SK-N-SH (cell line): ENCODE measurements around the gene ELL3. TPM values are rescaled to one million over a fixed set of nuclear protein-coding genes. Genes with fewer than 3 reads are reported as not detected.

Experiments
- CTCF ChIA-PET: fragments of 300-600, 350-600 bp; formaldehyde crosslinking; extraction: SDS; loops from one replicate; lab custom pipeline; 2021; lab: Yijun Ruan, JAX
- POLR2A ChIA-PET: fragments of 350-600 bp; sonication (Branson Sonifier 250); formaldehyde crosslinking; extraction: SDS; loops from one replicate; lab custom pipeline; 2020; ENCODE audit warnings: antibody characterized with exemption, inconsistent platforms; lab: Yijun Ruan, JAX
- DNase-seq: peaks from one replicate; pipeline ENCODE4 v3.0.0; 2012
- H2AFZ ChIP-seq: fragments of 200-600 bp; sonication (generic); 2 replicates; pipeline ENCODE4 v1.8.1; 2016; ENCODE audit warnings: antibody characterized with exemption, mild to moderate bottlenecking, low read depth
- H3F3A ChIP-seq: fragments of 200-600 bp; sonication (generic); replicated peaks from 2 replicates; pipeline ENCODE3; 2016; ENCODE audit warnings: antibody characterized with exemption, mild to moderate bottlenecking; ENCODE audit not compliant: insufficient read depth
- H3K27ac ChIP-seq, 2 experiments: fragments of 200-500 bp in 1 of 2; fragments of 200-600 bp in 1 of 2; sonication (Bioruptor generic) in 1 of 2; sonication (generic), shearing (Covaris generic) in 1 of 2; 2 replicates each; pipeline versions ENCODE4 v1.5.1 to v1.6.1; 2014 to 2016; ENCODE audit warnings: low read depth in 2 of 2, inconsistent platforms in 1 of 2, low read length in 1 of 2, mild to moderate bottlenecking in 1 of 2, mixed read lengths in 1 of 2
- H3K27me3 ChIP-seq: fragments of 200-600 bp; sonication (generic), shearing (Covaris generic); 2 replicates; pipeline ENCODE4 v1.6.1; 2016; ENCODE audit warnings: mixed run types; ENCODE audit not compliant: insufficient read depth
- H3K36me3 ChIP-seq, 2 experiments: fragments of 200-500 bp in 1 of 2; fragments of 200-600 bp in 1 of 2; sonication (Bioruptor generic) in 1 of 2; sonication (generic) in 1 of 2; replicated peaks in 1 of 2; 2 replicates each; pipeline versions ENCODE3 to v1.5.1; 2014 to 2016; ENCODE audit warnings: low read length in 1 of 2, mild to moderate bottlenecking in 1 of 2; ENCODE audit not compliant: insufficient read depth in 2 of 2, control insufficient read depth in 1 of 2
- H3K4me1 ChIP-seq, 2 experiments: fragments of 200-500 bp in 1 of 2; fragments of 200-600 bp in 1 of 2; sonication (Bioruptor generic) in 1 of 2; sonication (generic), shearing (Covaris generic) in 1 of 2; 2 replicates each; pipeline versions ENCODE4 v1.5.1 to v1.6.1; 2014 to 2016; ENCODE audit warnings: low read depth in 1 of 2, low read length in 1 of 2, mixed run types in 1 of 2; ENCODE audit not compliant: insufficient read depth in 2 of 2, control insufficient read depth in 1 of 2
- H3K4me2 ChIP-seq: fragments of 200-600 bp; sonication (generic), shearing (Covaris generic); 2 replicates; pipeline ENCODE4 v1.6.1; 2017; ENCODE audit warnings: mixed run types
- H3K4me3 ChIP-seq, 2 experiments: fragments of 200-500 bp in 1 of 2; fragments of 200-600 bp in 1 of 2; sonication (Bioruptor generic) in 1 of 2; sonication (generic), shearing (Covaris generic) in 1 of 2; 2 replicates each; pipeline versions ENCODE4 v1.5.1 to v1.8.1; 2014 to 2016; ENCODE audit warnings: low read depth in 2 of 2, inconsistent platforms in 1 of 2, low read length in 1 of 2, mild to moderate bottlenecking in 1 of 2, mixed read lengths in 1 of 2, moderate library complexity in 1 of 2
- H3K79me2 ChIP-seq: fragments of 200-600 bp; sonication (generic); 2 replicates; pipeline ENCODE4 v1.8.1; 2017; ENCODE audit warnings: mild to moderate bottlenecking; ENCODE audit not compliant: insufficient read depth
- H3K9ac ChIP-seq: fragments of 200-600 bp; sonication (generic); 2 replicates; pipeline ENCODE4 v1.6.1; 2017; ENCODE audit warnings: mixed run types
- H3K9me2 ChIP-seq: fragments of 200-600 bp; sonication (generic); 2 replicates; pipeline ENCODE4 v1.6.1; 2017; ENCODE audit warnings: mixed run types
- H3K9me3 ChIP-seq: fragments of 200-600 bp; sonication (generic); 2 replicates; pipeline ENCODE4 v1.6.1; 2017; ENCODE audit warnings: mixed run types, mild to moderate bottlenecking, moderate library complexity
- H4K20me1 ChIP-seq: fragments of 200-600 bp; sonication (generic); 2 replicates; pipeline ENCODE4 v1.6.1; 2017; ENCODE audit warnings: mild to moderate bottlenecking, mixed run types; ENCODE audit not compliant: insufficient read depth
- ELF1 ChIP-seq: IDR thresholded peaks from 2 replicates; pipeline ENCODE4 v1.4.0; 2012
- EP300 ChIP-seq, 2 experiments: IDR thresholded peaks; 2 replicates each; pipeline versions ENCODE4 v1.4.0 to v1.6.1; 2012; ENCODE audit warnings: borderline replicate concordance in 1 of 2, low read depth in 1 of 2, low read length in 1 of 2
- FOSL2 ChIP-seq: IDR thresholded peaks from 2 replicates; pipeline ENCODE4 v1.4.0; 2012; ENCODE audit warnings: low read depth, mild to moderate bottlenecking, moderate library complexity, borderline replicate concordance
- FOXJ3 ChIP-seq: sonication (generic); formaldehyde crosslinking; IDR thresholded peaks from 2 replicates; pipeline ENCODE4 v1.5.1; 2020; ENCODE audit warnings: mild to moderate bottlenecking, missing genetic modification reagents
- GABPA ChIP-seq: IDR thresholded peaks from 2 replicates; pipeline ENCODE4 v1.4.0; 2012; ENCODE audit warnings: low read depth, mild to moderate bottlenecking
- GATA2 ChIP-seq: sonication (generic); formaldehyde crosslinking; IDR thresholded peaks from 2 replicates; pipeline ENCODE4 v1.5.0; 2020; ENCODE audit warnings: mild to moderate bottlenecking, missing genetic modification reagents
- MXI1 ChIP-seq: IDR thresholded peaks from 2 replicates; pipeline ENCODE4 v1.6.1; 2012; ENCODE audit warnings: mild to moderate bottlenecking, low read depth, low read length, improper control_type of control experiment
- NFIC ChIP-seq: IDR thresholded peaks from 2 replicates; pipeline ENCODE4 v1.4.0; 2012; ENCODE audit warnings: borderline replicate concordance
- NRF1 ChIP-seq: IDR thresholded peaks from 2 replicates; pipeline ENCODE4 v1.6.1; 2012; ENCODE audit warnings: low read depth, mild to moderate bottlenecking, low read length
- POLR2AphosphoS5 ChIP-seq: IDR thresholded peaks from 2 replicates; pipeline ENCODE4 v1.6.1; 2012; ENCODE audit warnings: low read depth, low read length
- RAD21 ChIP-seq: IDR thresholded peaks from 2 replicates; pipeline ENCODE4 v1.6.1; 2012; ENCODE audit warnings: mild to moderate bottlenecking, low read length
- RCOR1 ChIP-seq: fragments of 150-350 bp; IDR thresholded peaks from 2 replicates; pipeline ENCODE4 v1.6.1; 2017; ENCODE audit warnings: antibody characterized with exemption, low read length
- RFX5 ChIP-seq: IDR thresholded peaks from 2 replicates; pipeline ENCODE4 v1.6.1; 2012; ENCODE audit warnings: mild to moderate bottlenecking, improper control_type of control experiment, low read length
- RXRA ChIP-seq: IDR thresholded peaks from 2 replicates; pipeline ENCODE4 v1.4.0; 2012; ENCODE audit warnings: low read depth, mild to moderate bottlenecking, borderline replicate concordance
- SMC3 ChIP-seq: IDR thresholded peaks from 2 replicates; pipeline ENCODE4 v1.6.1; 2012; ENCODE audit warnings: low read depth, low read length, improper control_type of control experiment
- TAF1 ChIP-seq: IDR thresholded peaks from 2 replicates; pipeline ENCODE4 v1.6.1; 2012; ENCODE audit warnings: low read depth, mild to moderate bottlenecking, low read length, moderate library complexity, borderline replicate concordance
- TCF12 ChIP-seq: IDR thresholded peaks from 2 replicates; pipeline ENCODE4 v1.4.0; 2012
- TEAD4 ChIP-seq: IDR thresholded peaks from 2 replicates; pipeline ENCODE4 v1.4.0; 2012; ENCODE audit warnings: mild to moderate bottlenecking, borderline replicate concordance; ENCODE audit not compliant: insufficient read depth
- YY1 ChIP-seq: IDR thresholded peaks from 2 replicates; pipeline ENCODE4 v1.4.0; 2012; ENCODE audit warnings: low read depth, mild to moderate bottlenecking
- WGBS: methylation state at CpG from one replicate; pipeline ENCODE4 v1.1.6; 2017; ENCODE audit warnings: low lambda C conversion rate; 5-methylcytosine and 5-hydroxymethylcytosine counted together
- polyA plus RNA-seq, 3 experiments: library from polyadenylated mRNA; depleted of rRNA; stranded (reverse); fragments of >200 nt; gene quantifications; 2 replicates each; pipeline ENCODE4 v1.2.3, GENCODE V29; 2012
- TF ChIP-seq, protein P1 (sequence below): fragments of 150-350 bp; IDR thresholded peaks from 2 replicates; pipeline ENCODE4 v1.6.1; 2016; ENCODE audit warnings: mild to moderate bottlenecking, low read depth, low read length
- TF ChIP-seq, protein P2 (sequence below): fragments of 150-350 bp; IDR thresholded peaks from 2 replicates; pipeline ENCODE4 v1.6.1; 2017; ENCODE audit warnings: antibody characterized with exemption, low read length, low read depth, borderline replicate concordance
- TF ChIP-seq, protein P3 (sequence below): IDR thresholded peaks from 2 replicates; pipeline ENCODE4; 2012
- TF ChIP-seq, protein P4 (sequence below): IDR thresholded peaks from 2 replicates; pipeline ENCODE4 v1.4.0; 2012; ENCODE audit warnings: low read depth, borderline replicate concordance
- TF ChIP-seq, protein P5 (sequence below): IDR thresholded peaks from 2 replicates; pipeline ENCODE4 v1.4.0; 2012; ENCODE audit warnings: low read depth, borderline replicate concordance

The ELL3 gene
- polyA plus RNA-seq, 1 of the 3 experiments (the other 2 are of a cell fraction) = 0.67 TPM

DNA sequence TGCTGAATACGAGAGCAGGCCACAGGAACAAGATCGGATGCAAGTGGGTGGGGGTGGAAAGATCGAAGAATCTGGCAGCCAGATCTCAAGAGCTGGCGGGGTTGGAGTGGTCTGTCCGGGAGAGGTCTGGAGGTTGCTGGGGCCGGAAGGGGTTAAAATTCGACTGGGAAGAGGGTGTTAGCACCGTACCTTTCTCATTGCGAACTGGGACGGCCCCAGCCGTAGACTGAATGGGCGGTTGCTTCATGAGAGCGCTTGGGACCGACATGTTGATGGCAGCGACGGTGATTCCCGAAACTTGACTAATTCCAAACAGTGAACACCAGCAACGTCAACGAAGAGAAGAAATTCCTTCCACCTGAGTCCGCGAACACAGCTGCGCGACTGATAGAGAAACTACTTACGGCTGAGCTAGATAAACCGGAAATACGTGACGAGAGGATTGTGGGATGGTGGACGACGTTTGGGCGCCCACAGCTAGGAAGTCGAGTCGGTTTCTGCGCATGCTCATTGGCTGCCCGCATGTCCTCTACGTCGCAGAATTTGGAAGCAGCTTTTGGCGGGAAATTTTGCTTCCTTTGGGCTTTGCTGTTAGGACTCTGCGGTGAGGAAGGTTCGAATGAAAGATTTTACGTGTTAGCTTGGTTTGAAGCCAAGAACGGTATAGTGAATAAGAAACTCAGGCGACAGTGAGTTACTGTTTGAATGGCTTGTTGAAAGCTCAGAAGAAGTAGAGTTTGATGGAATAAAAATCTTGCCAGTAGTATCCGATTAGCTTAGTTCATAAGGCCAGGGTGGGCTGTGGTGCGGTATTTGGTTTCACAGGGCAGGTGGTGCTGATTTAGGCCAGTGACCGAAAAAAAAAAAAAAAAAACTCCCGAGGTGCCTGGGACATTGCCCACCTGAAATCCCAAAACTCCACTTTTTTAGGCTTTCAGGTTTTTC, 47.8 kb upstream of the ELL3 start, which contains the start of gene MFAP1 (continued):
- TF ChIP-seq, protein P1, sequence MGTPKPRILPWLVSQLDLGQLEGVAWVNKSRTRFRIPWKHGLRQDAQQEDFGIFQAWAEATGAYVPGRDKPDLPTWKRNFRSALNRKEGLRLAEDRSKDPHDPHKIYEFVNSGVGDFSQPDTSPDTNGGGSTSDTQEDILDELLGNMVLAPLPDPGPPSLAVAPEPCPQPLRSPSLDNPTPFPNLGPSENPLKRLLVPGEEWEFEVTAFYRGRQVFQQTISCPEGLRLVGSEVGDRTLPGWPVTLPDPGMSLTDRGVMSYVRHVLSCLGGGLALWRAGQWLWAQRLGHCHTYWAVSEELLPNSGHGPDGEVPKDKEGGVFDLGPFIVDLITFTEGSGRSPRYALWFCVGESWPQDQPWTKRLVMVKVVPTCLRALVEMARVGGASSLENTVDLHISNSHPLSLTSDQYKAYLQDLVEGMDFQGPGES = no peak
- TF ChIP-seq YY1 = peak; percentile 58; the same call in 1 of the 2 replicates
- no peak for TF ChIP-seq SMC3
- TF ChIP-seq POLR2AphosphoS5 = peak; percentile 98
- peak; percentile 91 for TF ChIP-seq ELF1
- TF ChIP-seq GATA2 (CRISPR knock-in tag) = no peak
- no peak for TF ChIP-seq NFIC
- TF ChIP-seq, protein P2, sequence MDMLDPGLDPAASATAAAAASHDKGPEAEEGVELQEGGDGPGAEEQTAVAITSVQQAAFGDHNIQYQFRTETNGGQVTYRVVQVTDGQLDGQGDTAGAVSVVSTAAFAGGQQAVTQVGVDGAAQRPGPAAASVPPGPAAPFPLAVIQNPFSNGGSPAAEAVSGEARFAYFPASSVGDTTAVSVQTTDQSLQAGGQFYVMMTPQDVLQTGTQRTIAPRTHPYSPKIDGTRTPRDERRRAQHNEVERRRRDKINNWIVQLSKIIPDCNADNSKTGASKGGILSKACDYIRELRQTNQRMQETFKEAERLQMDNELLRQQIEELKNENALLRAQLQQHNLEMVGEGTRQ = no peak; the same call in 1 of the 2 replicates
- peak; percentile 59 for TF ChIP-seq TCF12
- TF ChIP-seq RFX5 = no peak
- TF ChIP-seq FOXJ3 (CRISPR knock-in tag) = no peak
- TF ChIP-seq TEAD4 = no peak
- TF ChIP-seq EP300 (IDR thresholded peaks at IDR 0.05; ENCODE audit: borderline replicate concordance in 1 of 2, low read depth in 1 of 2, low read length in 1 of 2) = peak in 1 of 2 experiments; percentile 31; a peak in 1 of 4 replicates
- TF ChIP-seq TAF1 = peak; percentile 90

DNA sequence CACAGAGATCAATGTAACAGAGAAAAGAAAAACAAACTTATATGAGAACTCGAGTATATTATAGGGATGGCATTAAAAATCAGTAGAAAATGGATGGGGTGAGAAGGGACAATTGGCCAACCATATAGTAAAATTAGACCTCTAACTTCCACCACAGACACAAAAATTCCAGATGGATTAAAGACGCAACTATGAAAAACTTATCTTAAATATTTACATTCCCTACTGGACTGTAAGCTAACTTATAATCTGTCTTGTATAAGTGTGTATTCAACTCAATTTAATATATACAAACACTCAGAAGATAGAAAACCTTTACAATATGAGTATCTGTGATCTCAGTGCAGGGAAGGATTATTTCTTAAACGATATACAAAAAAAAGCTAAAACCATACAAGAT, 44.7 kb upstream of the ELL3 start:
- Histone ChIP-seq H3K4me3 (0 out of 4 replicates have a peak overlapping the region, but pooled peaks of 1 of the 2 experiments have one; percentile 16), H3K27ac (no peak overlapping the region), H3K27me3 (no peaks in the 10 kb centered on the region), H3K4me2 (peak overlapping the region; percentile 51), H3K79me2 (peaks cover 78% of the 10 kb centered on the region), H2AFZ (no peak overlapping the region), H3K9me2 (no peaks in the 10 kb centered on the region), H3K36me3 (peaks cover 11 to 17% of the 10 kb centered on the region in 2 experiments), H3K9me3 (no peaks in the 10 kb centered on the region), H3K4me1 (peaks cover 8 to 10% of the 10 kb centered on the region in 2 experiments; a peak in 3 of 4 replicates), H4K20me1 (0 out of 2 replicates have a peak, but pooled peaks cover 11% of the 10 kb centered on the region), H3F3A (peaks cover 12% of the 10 kb centered on the region), H3K9ac (no peak overlapping the region)
- 53% methylated on average over 3 of the region's 3 CpGs for WGBS
- ChIA-PET CTCF (interaction anchor here (1.4 kb wide), 1 partner anchor 10 kb away, joined by 3 read pairs; no protein-coding TSS in a partner anchor), POLR2A (interaction anchor here (0.6 kb wide), 1 partner anchor 21 kb away, joined by 3 read pairs; the partner anchor contains the start of gene HYPK)
- DNase-seq = no peak
- no peak for TF ChIP-seq MXI1
- TF ChIP-seq TAF1 = no peak
- no peak for TF ChIP-seq NFIC
- TF ChIP-seq EP300 (IDR thresholded peaks at IDR 0.05; ENCODE audit: borderline replicate concordance in 1 of 2, low read depth in 1 of 2, low read length in 1 of 2) = no peak
- no peak for TF ChIP-seq ELF1
- no peak for TF ChIP-seq GATA2 (CRISPR knock-in tag)
- no peak for TF ChIP-seq RAD21
- TF ChIP-seq, protein P3, sequence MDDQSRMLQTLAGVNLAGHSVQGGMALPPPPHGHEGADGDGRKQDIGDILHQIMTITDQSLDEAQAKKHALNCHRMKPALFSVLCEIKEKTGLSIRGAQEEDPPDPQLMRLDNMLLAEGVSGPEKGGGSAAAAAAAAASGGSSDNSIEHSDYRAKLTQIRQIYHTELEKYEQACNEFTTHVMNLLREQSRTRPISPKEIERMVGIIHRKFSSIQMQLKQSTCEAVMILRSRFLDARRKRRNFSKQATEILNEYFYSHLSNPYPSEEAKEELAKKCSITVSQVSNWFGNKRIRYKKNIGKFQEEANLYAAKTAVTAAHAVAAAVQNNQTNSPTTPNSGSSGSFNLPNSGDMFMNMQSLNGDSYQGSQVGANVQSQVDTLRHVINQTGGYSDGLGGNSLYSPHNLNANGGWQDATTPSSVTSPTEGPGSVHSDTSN = no peak
- no peak for TF ChIP-seq GABPA
- TF ChIP-seq, protein P4, sequence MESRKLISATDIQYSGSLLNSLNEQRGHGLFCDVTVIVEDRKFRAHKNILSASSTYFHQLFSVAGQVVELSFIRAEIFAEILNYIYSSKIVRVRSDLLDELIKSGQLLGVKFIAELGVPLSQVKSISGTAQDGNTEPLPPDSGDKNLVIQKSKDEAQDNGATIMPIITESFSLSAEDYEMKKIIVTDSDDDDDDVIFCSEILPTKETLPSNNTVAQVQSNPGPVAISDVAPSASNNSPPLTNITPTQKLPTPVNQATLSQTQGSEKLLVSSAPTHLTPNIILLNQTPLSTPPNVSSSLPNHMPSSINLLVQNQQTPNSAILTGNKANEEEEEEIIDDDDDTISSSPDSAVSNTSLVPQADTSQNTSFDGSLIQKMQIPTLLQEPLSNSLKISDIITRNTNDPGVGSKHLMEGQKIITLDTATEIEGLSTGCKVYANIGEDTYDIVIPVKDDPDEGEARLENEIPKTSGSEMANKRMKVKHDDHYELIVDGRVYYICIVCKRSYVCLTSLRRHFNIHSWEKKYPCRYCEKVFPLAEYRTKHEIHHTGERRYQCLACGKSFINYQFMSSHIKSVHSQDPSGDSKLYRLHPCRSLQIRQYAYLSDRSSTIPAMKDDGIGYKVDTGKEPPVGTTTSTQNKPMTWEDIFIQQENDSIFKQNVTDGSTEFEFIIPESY = no peak
- TF ChIP-seq, protein P5, sequence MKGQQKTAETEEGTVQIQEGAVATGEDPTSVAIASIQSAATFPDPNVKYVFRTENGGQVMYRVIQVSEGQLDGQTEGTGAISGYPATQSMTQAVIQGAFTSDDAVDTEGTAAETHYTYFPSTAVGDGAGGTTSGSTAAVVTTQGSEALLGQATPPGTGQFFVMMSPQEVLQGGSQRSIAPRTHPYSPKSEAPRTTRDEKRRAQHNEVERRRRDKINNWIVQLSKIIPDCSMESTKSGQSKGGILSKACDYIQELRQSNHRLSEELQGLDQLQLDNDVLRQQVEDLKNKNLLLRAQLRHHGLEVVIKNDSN = no peak
- TF ChIP-seq NRF1 = no peak
- TF ChIP-seq RCOR1 = no peak
- no peak for TF ChIP-seq FOSL2
- no peak for TF ChIP-seq RXRA
- no peak for TF ChIP-seq YY1
